Kidney (tissue), 14 donors: ENCODE results near the gene TANC1. TPM values are rescaled to one million over a fixed set of nuclear protein-coding genes. Genes with fewer than 3 reads are reported as not detected.

ENCODE experiments used
- DNase-seq, 5 donors: peaks; one replicate each; pipeline ENCODE4 v3.0.0-alpha.2; 2013 to 2020
- FAIRE-seq: peaks from 2 replicates; lab custom pipeline; 2012; peaks lifted over from hg19 to GRCh38; lab: Jason Lieb, UNC
- H3K27ac ChIP-seq, 2 donors: one replicate each; pipeline ENCODE4 v1.7.0; 2013; ENCODE audit warnings: low read depth in 2 of 2, low read length in 2 of 2, inconsistent platforms in 1 of 2
- H3K27me3 ChIP-seq: one replicate; pipeline ENCODE4 v1.7.1; 2013; ENCODE audit warnings: low read length, inconsistent platforms; ENCODE audit not compliant: control insufficient read depth, insufficient read depth
- H3K36me3 ChIP-seq, 3 donors: one replicate each; pipeline versions ENCODE4 v1.7.0 to v1.7.1; 2013; ENCODE audit warnings: low read length in 3 of 3, control low read depth in 1 of 3, inconsistent platforms in 1 of 3; ENCODE audit not compliant: insufficient read depth in 3 of 3, control insufficient read depth in 2 of 3
- H3K4me1 ChIP-seq, 3 donors: one replicate each; pipeline versions ENCODE4 v1.7.0 to v1.7.1; 2013; ENCODE audit warnings: low read length in 3 of 3, inconsistent platforms in 1 of 3, low read depth in 1 of 3; ENCODE audit not compliant: control insufficient read depth in 2 of 3, insufficient read depth in 2 of 3
- H3K4me3 ChIP-seq, 3 donors: one replicate each; pipeline versions ENCODE4 v1.7.0 to v1.8.1; 2013; ENCODE audit warnings: low read length in 3 of 3, control low read depth in 1 of 3, inconsistent platforms in 1 of 3
- H3K9ac ChIP-seq, 3 donors: one replicate each; pipeline versions ENCODE4 v1.7.0 to v1.7.1; 2013; ENCODE audit warnings: low read length in 3 of 3, control low read depth in 1 of 3, inconsistent platforms in 1 of 3
- H3K9me3 ChIP-seq, 3 donors: one replicate each; pipeline versions ENCODE4 v1.7.0 to v1.7.1; 2013; ENCODE audit warnings: low read length in 3 of 3, control low read depth in 1 of 3, inconsistent platforms in 1 of 3; ENCODE audit not compliant: control insufficient read depth in 2 of 3, insufficient read depth in 1 of 3
- CTCF ChIP-seq: IDR thresholded peaks from 3 replicates; pipeline ENCODE4 v1.5.1; 2012; ENCODE audit warnings: mild to moderate bottlenecking, moderate library complexity, borderline replicate concordance; ENCODE audit not compliant: insufficient read depth; ENCODE audit errors: extremely low read depth
- intact Hi-C: fragments of 100-400 bp; cut with DNase I; formaldehyde crosslinking; loops from one replicate; pipeline ENCODE4 v1.11.1; 2022
- polyA plus RNA-seq: library from polyadenylated mRNA; stranded (reverse); fragments of 350-450 nt; fragmentation: Illumina TruSeq; extraction: RNeasy Lipid Tissue Mini Kit (QIAGEN cat#74804); gene quantifications from one replicate; pipeline ENCODE4 v1.2.3, GENCODE V29; 2014; ENCODE audit warnings: low read depth, low replicate concordance; ENCODE audit not compliant: insufficient read depth
- total RNA-seq: library from RNA; stranded (reverse); fragmentation: NEBNext Ultra II Directional; extraction: Animal tissue kit (Norgen Biotek cat#: 25700); gene quantifications from one replicate; pipeline ENCODE4 v1.2.1, GENCODE V29; 2021
- donor health status: control.
- donor health status: control.
- donor health status: control.
- donor health status: control.
- donor health status: control.
- donor health status: DM: yes; HTN: yes; CAD: no.
- donor health status: Normal renal cell carcinoma (clear cell type).

Gene TANC1
- total and polyA plus RNA-seq, 2 donors from 2014 or later = 9.2 to 39.0 TPM

GRCh38 chr2:159045545-159046454 lies 77.4 kb downstream of the TANC1 start:
- no peak for TF ChIP-seq CTCF
- no peak for FAIRE-seq
- Histone ChIP-seq H3K4me1 (peaks cover 0 to 7% (median 6%) of the 10 kb centered on the region in 3 donors), H3K9ac (no peak overlapping the region), H3K36me3 (no peaks in the 10 kb centered on the region), H3K27me3 (no peaks in the 10 kb centered on the region), H3K4me3 (no peak overlapping the region), H3K27ac (no peak overlapping the region), H3K9me3 (no peaks in the 10 kb centered on the region)
- DNase-seq = no peak
- intact Hi-C loops = no loop called here

GRCh38 chr2:159046966-159047365 lies 78.5 kb downstream of the TANC1 start:
- Histone ChIP-seq H3K4me1 (peaks cover 0 to 10% (median 6%) of the 10 kb centered on the region in 3 donors), H3K9me3 (no peaks in the 10 kb centered on the region), H3K4me3 (no peak overlapping the region), H3K27ac (no peak overlapping the region), H3K9ac (no peak overlapping the region), H3K27me3 (no peaks in the 10 kb centered on the region), H3K36me3 (no peaks in the 10 kb centered on the region)
- TF ChIP-seq CTCF = no peak
- FAIRE-seq (no peak), DNase-seq (no peak)
- intact Hi-C loops = no loop called here

GRCh38 chr2:159050426-159050825 lies 82.0 kb downstream of the TANC1 start:
- intact Hi-C loops = no loop called here
- H3K27ac ChIP-seq = no peak overlapping the region
- no peak for FAIRE-seq

More at GRCh38 chr2:159050426-159050825, 82.0 kb downstream of the TANC1 start:
- H3K4me1 ChIP-seq = peaks cover 0 to 8% (median 3%) of the 10 kb centered on the region in 3 donors
- no peaks in the 10 kb centered on the region for H3K9me3 ChIP-seq
- no peak for TF ChIP-seq CTCF
- no peaks in the 10 kb centered on the region for H3K27me3 ChIP-seq
- no peak overlapping the region for H3K4me3 ChIP-seq
- no peak for DNase-seq
- no peak overlapping the region for H3K9ac ChIP-seq
- H3K36me3 ChIP-seq = no peaks in the 10 kb centered on the region
